GM21423 (cell line): Measurements from ENCODE around the gene BCL7A.
"Not testable (repeated sequence)": the region's sequence is repeated elsewhere in the genome, so short reads cannot be mapped to it uniquely, and the experiment has no call there.

ENCODE experiments used
- ATAC-seq: cut with Tn5 transposase; IDR thresholded peaks from one replicate; pipeline ENCODE4 v1.9.1; 2021; ENCODE audit warnings: mild to moderate bottlenecking, moderate library complexity; ENCODE audit not compliant: unreplicated experiment

The BCL7A gene

GRCh38 chr12:122090759-122091515 lies 69.3 kb downstream of the BCL7A start:
- ATAC-seq = no peak

DNA sequence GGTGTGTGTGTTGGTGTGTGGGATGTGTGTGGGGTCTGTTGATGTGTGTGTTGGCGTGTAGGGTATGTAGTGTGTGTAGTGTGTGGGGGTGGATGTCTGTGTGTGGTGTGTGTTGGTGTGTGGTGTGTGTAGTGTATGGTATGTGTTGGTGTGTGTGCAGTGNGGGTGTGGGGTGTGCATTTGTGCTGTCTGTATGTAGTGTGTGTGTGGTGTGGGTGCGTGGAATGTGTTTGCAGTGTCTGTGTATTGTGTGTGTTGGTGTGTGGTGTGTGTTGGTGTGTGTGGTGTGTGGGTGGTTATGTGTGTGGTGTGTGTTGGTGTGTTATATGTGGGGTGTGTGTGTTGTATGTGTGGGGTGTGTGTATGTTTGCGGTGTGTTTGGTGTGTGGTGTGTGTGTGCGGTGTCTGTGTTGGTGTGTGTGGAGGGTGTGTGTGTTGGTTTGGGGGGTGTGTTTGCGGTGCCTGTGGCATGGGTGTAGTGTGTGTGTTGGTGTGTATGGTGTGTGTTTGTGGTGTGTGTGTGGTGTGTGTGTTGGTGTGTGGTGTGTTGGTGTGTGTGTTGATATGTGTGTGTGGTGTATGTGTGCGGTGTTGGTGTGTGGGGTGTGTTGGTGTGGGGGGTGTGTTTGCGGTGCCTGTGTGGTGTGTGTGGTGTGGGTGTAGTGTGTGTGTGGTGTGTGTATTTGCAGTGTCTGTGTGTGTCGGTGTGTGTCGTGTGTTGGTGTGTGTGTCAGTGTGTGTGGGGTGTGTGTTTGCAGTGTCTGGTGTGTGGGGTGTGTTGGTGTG lies 71.6 kb downstream of the BCL7A start:
- ATAC-seq = no peak

GRCh38 chr12:122094137-122094734 lies 72.6 kb downstream of the BCL7A start:
- no peak for ATAC-seq

DNA sequence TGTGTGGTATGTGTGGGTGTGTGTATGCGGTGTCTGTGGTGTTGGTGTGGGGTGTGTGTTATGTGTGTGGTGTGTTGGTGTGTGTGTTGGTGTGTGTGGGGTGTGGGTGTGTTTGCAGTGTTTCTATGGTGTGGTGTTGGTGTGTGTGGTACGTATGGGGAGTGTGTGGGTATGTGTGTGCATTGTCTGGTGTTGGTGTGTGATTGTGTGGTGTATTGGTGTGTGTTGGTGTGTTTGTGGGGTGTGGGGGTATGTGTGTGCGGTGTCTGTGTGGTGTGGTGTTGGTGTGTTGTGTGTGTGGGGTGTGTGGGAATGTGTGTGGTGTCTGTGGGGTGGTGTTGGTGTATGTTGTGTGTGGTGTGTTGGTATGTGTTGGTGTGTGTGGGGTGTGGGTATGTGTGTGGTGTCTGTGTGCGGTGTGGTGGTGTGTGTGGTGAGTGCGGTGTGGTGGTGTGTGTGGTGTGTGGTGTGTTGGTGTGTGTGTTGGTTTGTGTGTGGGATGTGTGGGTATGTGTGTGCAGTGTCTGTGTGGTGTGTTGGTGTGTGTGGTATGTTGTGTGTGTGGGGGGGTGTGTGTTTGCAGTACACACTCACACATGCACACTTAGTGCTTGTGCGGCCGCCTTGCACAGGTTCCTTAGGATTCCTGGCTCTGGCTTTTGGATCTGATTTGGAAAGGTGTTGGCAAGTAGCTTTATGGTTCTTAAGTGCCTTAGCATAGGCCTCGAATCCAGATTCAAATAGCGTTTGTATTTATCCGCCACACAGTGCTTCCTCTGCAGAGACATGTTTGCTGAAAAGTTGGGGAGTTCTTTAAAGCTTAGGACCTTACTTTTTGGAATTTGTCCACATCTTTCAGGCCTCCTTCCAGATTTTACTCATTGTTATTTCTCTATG lies 73.3 kb downstream of the BCL7A start:
- ATAC-seq = no peak

DNA sequence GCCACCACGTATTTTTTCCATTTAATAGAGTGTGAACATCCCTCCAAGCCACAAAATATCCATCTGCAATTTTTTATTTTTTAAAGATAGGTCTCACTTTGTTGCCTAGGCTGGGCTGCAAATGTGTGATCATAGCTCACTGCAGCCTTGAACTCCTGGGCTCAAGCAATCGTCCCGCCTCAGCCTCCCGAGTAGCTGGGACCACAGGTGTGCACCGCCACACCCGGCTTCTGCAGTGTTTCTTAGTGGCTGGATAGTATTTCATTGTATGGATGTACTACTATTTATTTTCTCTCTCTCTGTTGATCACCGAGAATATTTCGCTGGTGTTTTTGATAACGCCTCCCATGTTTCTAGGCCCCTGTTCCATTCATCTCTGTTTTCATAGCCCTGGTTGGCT lies 74.3 kb downstream of the BCL7A start:
- no peak for ATAC-seq

DNA sequence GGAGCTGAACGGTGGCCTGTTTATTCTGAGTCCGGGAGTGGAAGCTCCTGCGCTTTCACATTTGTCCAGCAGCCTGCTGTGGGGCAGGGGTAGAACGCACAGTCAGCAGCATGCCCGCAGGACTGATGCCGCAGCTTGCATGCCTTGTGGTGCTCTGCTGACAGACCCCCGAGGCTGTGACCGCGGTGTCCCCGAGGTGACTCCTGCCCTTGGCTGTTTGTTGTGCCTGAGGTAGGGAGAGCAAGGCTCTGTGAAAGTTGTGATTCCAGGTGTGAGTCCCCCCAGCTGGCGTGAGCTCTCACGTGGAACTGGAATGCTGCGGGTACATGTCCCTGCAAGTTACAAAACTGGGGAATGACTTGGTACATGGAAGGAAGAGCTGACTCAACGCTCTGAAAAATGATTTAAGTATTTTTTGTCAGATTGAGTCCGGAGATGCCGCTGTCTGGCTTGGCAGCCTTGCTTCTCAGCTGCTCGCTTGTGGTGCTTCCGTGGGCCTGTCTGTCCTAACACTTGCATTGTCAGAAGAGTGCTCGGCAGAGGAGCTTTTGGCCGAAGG lies 75.0 kb downstream of the BCL7A start:
- ATAC-seq = no peak

- no peak for ATAC-seq
These were observed 75.9 kb downstream of the BCL7A start for GRCh38 chr12:122097584-122097926.

GRCh38 chr12:122097927-122098756 lies 76.5 kb downstream of the BCL7A start:
- ATAC-seq = no peak

- ATAC-seq = no peak
These were observed 77.6 kb downstream of the BCL7A start for GRCh38 chr12:122099280-122099749.

DNA sequence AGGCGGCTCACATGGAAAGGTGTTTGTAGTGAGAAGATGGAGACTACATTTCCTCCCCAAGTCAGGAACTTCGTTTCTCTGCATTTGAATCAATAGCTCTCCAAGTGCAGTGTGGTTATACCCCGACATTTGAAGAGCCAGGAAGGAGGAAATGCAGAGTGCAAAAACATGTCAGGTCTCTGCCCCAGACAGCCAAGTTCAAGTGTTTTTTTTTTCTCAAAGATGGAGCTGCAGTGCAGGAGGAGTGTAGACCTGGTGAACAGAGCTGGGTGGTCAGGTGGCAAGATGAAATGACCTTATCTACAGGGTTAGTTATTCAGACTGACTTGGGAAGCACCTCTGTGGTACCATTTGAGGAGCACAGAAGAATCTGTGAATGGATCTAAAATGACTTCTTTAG lies 78.2 kb downstream of the BCL7A start:
- no peak for ATAC-seq

- no peak for ATAC-seq
These were observed 78.9 kb downstream of the BCL7A start for GRCh38 chr12:122100568-122100967.

DNA sequence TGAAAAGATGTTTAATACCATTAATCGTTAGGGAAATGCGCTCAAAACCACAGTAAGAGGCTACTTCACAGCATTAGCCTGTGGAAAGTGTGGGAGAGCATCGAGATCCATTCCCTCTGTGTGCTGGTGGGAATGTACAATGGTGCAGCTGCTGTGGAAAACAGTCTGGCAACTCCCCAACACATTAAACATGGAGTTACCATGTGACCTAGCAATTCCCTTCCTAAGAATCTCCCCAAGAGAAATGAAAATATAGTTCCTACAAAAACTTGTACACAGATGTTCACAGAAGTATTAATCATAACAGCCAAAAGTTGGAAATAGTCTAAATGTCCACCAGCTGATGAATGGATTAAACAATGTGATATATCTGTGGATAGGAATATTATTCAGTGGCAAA lies 80.6 kb downstream of the BCL7A start:
- no peak for ATAC-seq

GRCh38 chr12:122104844-122105243 lies 83.2 kb downstream of the BCL7A start:
- no peak for ATAC-seq

- ATAC-seq = not testable (repeated sequence)
These were observed 83.8 kb downstream of the BCL7A start for GRCh38 chr12:122105496-122105895.

GRCh38 chr12:122106843-122107242 lies 85.2 kb downstream of the BCL7A start:
- ATAC-seq = no peak

DNA sequence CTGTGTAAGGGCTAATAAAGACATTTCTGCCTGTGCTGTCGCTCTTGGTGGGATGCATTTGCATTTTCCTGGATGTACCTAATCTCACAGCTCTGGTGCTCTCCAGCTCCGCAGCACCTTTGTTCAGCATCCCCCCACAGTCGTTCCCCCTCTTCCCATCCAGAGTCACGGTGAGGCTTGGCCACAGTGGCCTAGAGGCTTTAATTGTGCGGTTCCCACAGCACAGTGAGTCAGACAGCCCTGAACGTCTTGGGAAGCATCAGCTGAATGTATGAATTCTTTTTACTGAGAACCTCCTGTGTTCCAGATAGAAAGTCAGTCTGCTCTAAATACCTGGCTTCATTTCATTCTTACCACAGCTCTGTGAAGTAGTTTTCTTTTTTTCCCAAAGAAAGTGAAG lies 85.6 kb downstream of the BCL7A start:
- no peak for ATAC-seq

GRCh38 chr12:122111089-122111641 lies 89.5 kb downstream of the BCL7A start:
- ATAC-seq = no peak
